Suppressor macrophage treated with lipopolysaccharide for 1 hour (primary cell): ENCODE results near the gene MTM1.

Source experiments
- DNase-seq, 3 donors: peaks; one replicate each; pipeline ENCODE4 v3.0.0-alpha.2; 2020 to 2022

The MTM1 gene

GRCh38 chrX:150607201-150607600 is 38.8 kb downstream of the MTM1 start:
- DNase-seq = peak; percentile 38 to 64 (median 63)

- no peak for DNase-seq
Observed at GRCh38 chrX:150610043-150610442, 41.6 kb downstream of the MTM1 start.

GRCh38 chrX:150610446-150610845 is 42.0 kb downstream of the MTM1 start:
- no peak for DNase-seq

- no peak for DNase-seq
Observed at GRCh38 chrX:150615356-150615755, 46.9 kb downstream of the MTM1 start.

GRCh38 chrX:150616179-150616862 is 47.9 kb downstream of the MTM1 start:
- no peak for DNase-seq

- no peak for DNase-seq
Observed at GRCh38 chrX:150616863-150617198, 48.4 kb downstream of the MTM1 start.

- no peak for DNase-seq
Observed at GRCh38 chrX:150621652-150622051, 53.2 kb downstream of the MTM1 start.

GRCh38 chrX:150623583-150623982 is 55.2 kb downstream of the MTM1 start:
- DNase-seq = no peak

GRCh38 chrX:150625097-150625496 is 56.7 kb downstream of the MTM1 start:
- no peak for DNase-seq

GRCh38 chrX:150625875-150626274 is 57.5 kb downstream of the MTM1 start:
- no peak for DNase-seq

- DNase-seq = no peak
Observed at GRCh38 chrX:150627957-150628356, 59.5 kb downstream of the MTM1 start.

GRCh38 chrX:150635952-150636351 is 67.5 kb downstream of the MTM1 start:
- DNase-seq = peak; percentile 24 to 64 (median 48)

- no peak for DNase-seq
Observed at GRCh38 chrX:150642423-150642822, 74.0 kb downstream of the MTM1 start.

GRCh38 chrX:150643271-150643670 is 74.8 kb downstream of the MTM1 start:
- DNase-seq = no peak

GRCh38 chrX:150643958-150644357 is 75.5 kb downstream of the MTM1 start:
- DNase-seq = no peak

GRCh38 chrX:150644422-150644821 is 76.0 kb downstream of the MTM1 start:
- DNase-seq = no peak

- no peak for DNase-seq
Observed at GRCh38 chrX:150647331-150647730, 78.9 kb downstream of the MTM1 start.

- DNase-seq = no peak
Observed at GRCh38 chrX:150648296-150648940, 80.0 kb downstream of the MTM1 start.

- DNase-seq = peak; percentile 3 to 62 (median 53)
Observed at GRCh38 chrX:150649096-150649870, 80.9 kb downstream of the MTM1 start.

GRCh38 chrX:150651906-150652305 is 83.5 kb downstream of the MTM1 start:
- peak; percentile 11 to 40 (median 34) for DNase-seq

GRCh38 chrX:150655788-150656187 is 87.4 kb downstream of the MTM1 start:
- DNase-seq = no peak

GRCh38 chrX:150663073-150663472 is 94.7 kb downstream of the MTM1 start:
- DNase-seq = no peak

GRCh38 chrX:150664290-150664689 is 95.9 kb downstream of the MTM1 start:
- no peak for DNase-seq

GRCh38 chrX:150676221-150676620 is 107.8 kb downstream of the MTM1 start:
- no peak for DNase-seq
